GM12878 (cell line): Measurements from ENCODE around the gene ADRA2C.

Experiments
- CHD2 ChIP-seq: IDR thresholded peaks from 2 replicates; pipeline ENCODE4 v1.6.1; 2011; ENCODE audit warnings: low read depth, low read length, improper control_type of control experiment, borderline replicate concordance
- CREB1 ChIP-seq: IDR thresholded peaks from 2 replicates; pipeline ENCODE4 v1.6.1; 2012; ENCODE audit warnings: low read depth, mild to moderate bottlenecking, inconsistent platforms
- CTCF ChIP-seq, 3 experiments: IDR thresholded peaks in 2 of 3; conservative IDR thresholded peaks in 1 of 3; 2 replicates each; pipeline ENCODE4 v1.5.1; 2011; ENCODE audit warnings: low read depth in 3 of 3, low read length in 3 of 3, mild to moderate bottlenecking in 3 of 3, control low read depth in 2 of 3, moderate library complexity in 2 of 3, inconsistent platforms in 1 of 3, mixed read lengths in 1 of 3; ENCODE audit not compliant: control insufficient read depth in 2 of 3, insufficient read depth in 1 of 3; ENCODE audit errors: extremely low read depth in 1 of 3
- EZH2 ChIP-seq: IDR thresholded peaks from 2 replicates; pipeline ENCODE4 v1.6.1; 2012; ENCODE audit warnings: low read depth, mild to moderate bottlenecking, control low read depth, inconsistent platforms, low read length, borderline replicate concordance; ENCODE audit not compliant: control insufficient read depth
- FOXM1 ChIP-seq: IDR thresholded peaks from 2 replicates; pipeline ENCODE4 v1.6.1; 2012; ENCODE audit warnings: low read depth, mild to moderate bottlenecking, inconsistent platforms, low read length, moderate library complexity
- POLR2A ChIP-seq: IDR thresholded peaks from 2 replicates; pipeline ENCODE4 v1.6.1; 2011; ENCODE audit warnings: low read depth, mild to moderate bottlenecking, low read length
- REST ChIP-seq: IDR thresholded peaks from 2 replicates; pipeline ENCODE4 v1.6.1; 2012; ENCODE audit warnings: mild to moderate bottlenecking, low read depth, low read length
- RFX5 ChIP-seq: IDR thresholded peaks from 2 replicates; pipeline ENCODE4 v1.6.1; 2011; ENCODE audit warnings: low read depth, low read length, improper control_type of control experiment
- ZNF687 ChIP-seq: fragments of 450-650 bp; IDR thresholded peaks from 2 replicates; pipeline ENCODE4 v1.6.1; 2017; ENCODE audit warnings: mild to moderate bottlenecking, moderate library complexity

GRCh38 chr4:3716631-3717235 is 49.5 kb upstream of the ADRA2C start:
- no peak for TF ChIP-seq POLR2A
- no peak for TF ChIP-seq EZH2
- no peak for TF ChIP-seq RFX5
- no peak for TF ChIP-seq FOXM1
- no peak for TF ChIP-seq CTCF (IDR thresholded peaks at IDR 0.05 in 2 of 3, conservative IDR thresholded peaks at IDR 0.05 in 1 of 3; ENCODE audit: control insufficient read depth in 2 of 3, extremely low read depth in 1 of 3, insufficient read depth in 1 of 3, low read depth in 3 of 3, low read length in 3 of 3)
- no peak for TF ChIP-seq REST
- no peak for TF ChIP-seq ZNF687
- TF ChIP-seq CREB1: no peak
- TF ChIP-seq CHD2: no peak
